Heart right ventricle (tissue), 16 donors: ENCODE results near the gene AUTS2. TPM values are rescaled to one million over a fixed set of nuclear protein-coding genes. Genes with fewer than 3 reads are reported as not detected.

ENCODE experiments used
- ATAC-seq, 8 donors: fragments of 200-7000 bp; cut with Tn5 transposase; one replicate each; pipeline ENCODE4 v1.9.1; 2020; ENCODE audit warnings: mild to moderate bottlenecking in 8 of 8, moderate library complexity in 8 of 8, moderate number of reproducible peaks in 1 of 8
- DNase-seq, 2 donors: peaks; one replicate each; pipeline ENCODE4 v3.0.0-alpha.2; 2020
- H3K27ac ChIP-seq, 10 donors: fragments of 200-600 bp; sonication (generic) in 2 of 10; one replicate each; pipeline versions ENCODE4 v1.5.0 to v1.8.0; 2020 to 2022; ENCODE audit warnings: mild to moderate bottlenecking in 3 of 10
- H3K27me3 ChIP-seq, 7 donors: fragments of 200-600 bp; one replicate each; pipeline ENCODE4 v1.8.0; 2021 to 2022; ENCODE audit warnings: mild to moderate bottlenecking in 2 of 7
- H3K36me3 ChIP-seq, 9 donors: fragments of 200-600 bp; sonication (generic) in 1 of 9; one replicate each; pipeline versions ENCODE4 v1.5.0 to v1.8.0; 2020 to 2022; ENCODE audit warnings: mild to moderate bottlenecking in 2 of 9
- H3K4me1 ChIP-seq, 9 donors: fragments of 200-600 bp; sonication (generic) in 1 of 9; one replicate each; pipeline versions ENCODE4 v1.5.0 to v1.8.0; 2020 to 2022; ENCODE audit warnings: mild to moderate bottlenecking in 4 of 9
- H3K4me3 ChIP-seq, 10 donors: fragments of 200-600 bp; sonication (generic) in 2 of 10; one replicate each; pipeline versions ENCODE4 v1.5.0 to v1.8.0; 2020 to 2022; ENCODE audit warnings: mild to moderate bottlenecking in 7 of 10, moderate library complexity in 2 of 10
- H3K9me3 ChIP-seq, 11 donors: fragments of 200-600 bp in 10 of 11; sonication (generic) in 2 of 11; one replicate each; pipeline versions ENCODE4 v1.5.0 to v1.8.0; 2013 to 2022; ENCODE audit warnings: mild to moderate bottlenecking in 2 of 11, control low read depth in 1 of 11, moderate library complexity in 1 of 11
- WGBS, 2 donors: extraction: QIAGEN DNeasy Blood & Tissue Kit; methylation state at CpG; one replicate each; pipeline ENCODE4 v1.1.7; 2013; ENCODE audit warnings: inconsistent platforms in 1 of 2; 5-methylcytosine and 5-hydroxymethylcytosine counted together
- intact Hi-C, 10 donors: fragments of 100-400 bp; cut with DNase I; formaldehyde crosslinking; loops; one replicate each; pipeline versions ENCODE4 v1.11.1 to v1.14.2; 2022
- polyA plus RNA-seq, 2 donors: library from polyadenylated mRNA; stranded (reverse); fragments of 200-250 nt; gene quantifications; one replicate each; pipeline ENCODE4 v1.2.3, GENCODE V29; 2013
- total RNA-seq, 10 donors: library from RNA; stranded (reverse); fragmentation: NEBNext Ultra II Directional in 3 of 10; extraction: Animal tissue kit (Norgen Biotek cat#: 25700) in 3 of 10; gene quantifications; one replicate each; pipeline versions ENCODE4 v1.2.1 to v1.2.4, GENCODE V29; 2021 to 2023
- TF ChIP-seq, protein P1 (sequence below), 9 donors: fragments of 200-600 bp; sonication (generic) in 2 of 9; IDR thresholded peaks; one replicate each; pipeline versions ENCODE4 v1.5.0 to v1.8.0; 2021 to 2022; ENCODE audit warnings: antibody characterized with exemption in 9 of 9, mild to moderate bottlenecking in 5 of 9, moderate library complexity in 1 of 9
- donor health status: Arrhythmogenic right ventricular cardiomyopathy.
- donor health status: ischemic (EF 13 %, LVEDD 7.1; RV severe dilation, severe dysfunction).
- donor health status: healthy with polysubstance abuse.
- donor health status: DM: no; HTN: yes; CAD: no.
- donor health status: DM: no; HTN: no; CAD: no.
- donor health status: ischemic (EF 25% LVEDD 6.9; RV normal size, moderate dysfunction).
- donor health status: ischemic (EF 25% LVEDD 5.7; RV mildly dilated, moderate dysfunction).
- donor health status: healthy.
- donor health status: DM: yes; HTN: yes; CAD: no.
- donor health status: Ischemic cardiomyopathy.
- donor health status: ischemic (EF 35%, LVEDD 5.7; RV mildly dilated, moderate dysfunction).
- donor health status: nonischemic (EF 11% LVEDD 7.7; RV severe dilation, severe dysfunction).
- donor health status: DM: yes; HTN: yes; CAD: no.
- donor health status: PGD.
- donor health status: ischemic (EF 29% LVEDD 5.4; RV normal size, mild dysfunction).
- donor health status: nonischemic (EF 23%, LVEDD 6.1; RV moderate dilation, normal function).

The AUTS2 gene
- total and polyA plus RNA-seq, 12 donors = 1.6 to 11.2 (median 7.3) TPM

GRCh38 chr7:70505468-70505867 lies 907.2 kb downstream of the AUTS2 start:
- 89% methylated on average over 6 of the region's 6 CpGs for WGBS, 2 donors
- DNase-seq (no peak), ATAC-seq (no peak)
- intact Hi-C loops = no loop called here
- Histone ChIP-seq H3K4me3 (no peak overlapping the region), H3K4me1 (no peaks in the 10 kb centered on the region), H3K27me3 (no peaks in the 10 kb centered on the region), H3K9me3 (no peaks in the 10 kb centered on the region), H3K36me3 (no peaks in the 10 kb centered on the region), H3K27ac (no peak overlapping the region)
- TF ChIP-seq, protein P1, sequence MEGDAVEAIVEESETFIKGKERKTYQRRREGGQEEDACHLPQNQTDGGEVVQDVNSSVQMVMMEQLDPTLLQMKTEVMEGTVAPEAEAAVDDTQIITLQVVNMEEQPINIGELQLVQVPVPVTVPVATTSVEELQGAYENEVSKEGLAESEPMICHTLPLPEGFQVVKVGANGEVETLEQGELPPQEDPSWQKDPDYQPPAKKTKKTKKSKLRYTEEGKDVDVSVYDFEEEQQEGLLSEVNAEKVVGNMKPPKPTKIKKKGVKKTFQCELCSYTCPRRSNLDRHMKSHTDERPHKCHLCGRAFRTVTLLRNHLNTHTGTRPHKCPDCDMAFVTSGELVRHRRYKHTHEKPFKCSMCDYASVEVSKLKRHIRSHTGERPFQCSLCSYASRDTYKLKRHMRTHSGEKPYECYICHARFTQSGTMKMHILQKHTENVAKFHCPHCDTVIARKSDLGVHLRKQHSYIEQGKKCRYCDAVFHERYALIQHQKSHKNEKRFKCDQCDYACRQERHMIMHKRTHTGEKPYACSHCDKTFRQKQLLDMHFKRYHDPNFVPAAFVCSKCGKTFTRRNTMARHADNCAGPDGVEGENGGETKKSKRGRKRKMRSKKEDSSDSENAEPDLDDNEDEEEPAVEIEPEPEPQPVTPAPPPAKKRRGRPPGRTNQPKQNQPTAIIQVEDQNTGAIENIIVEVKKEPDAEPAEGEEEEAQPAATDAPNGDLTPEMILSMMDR (IDR thresholded peaks at IDR 0.05) = no peak

GRCh38 chr7:70505886-70506285 lies 907.6 kb downstream of the AUTS2 start:
- H3K36me3 ChIP-seq = no peaks in the 10 kb centered on the region
- DNase-seq (no peak), ATAC-seq (no peak)
- intact Hi-C loops = no loop called here
- no peaks in the 10 kb centered on the region for H3K4me1 ChIP-seq
- no peaks in the 10 kb centered on the region for H3K27me3 ChIP-seq
- TF ChIP-seq, protein P1 (IDR thresholded peaks at IDR 0.05) = no peak
- no peaks in the 10 kb centered on the region for H3K9me3 ChIP-seq
- H3K4me3 ChIP-seq = no peak overlapping the region
- H3K27ac ChIP-seq = no peak overlapping the region
- WGBS, 2 donors = 94 to 95% methylated on average over 9 of the region's 9 CpGs

DNA sequence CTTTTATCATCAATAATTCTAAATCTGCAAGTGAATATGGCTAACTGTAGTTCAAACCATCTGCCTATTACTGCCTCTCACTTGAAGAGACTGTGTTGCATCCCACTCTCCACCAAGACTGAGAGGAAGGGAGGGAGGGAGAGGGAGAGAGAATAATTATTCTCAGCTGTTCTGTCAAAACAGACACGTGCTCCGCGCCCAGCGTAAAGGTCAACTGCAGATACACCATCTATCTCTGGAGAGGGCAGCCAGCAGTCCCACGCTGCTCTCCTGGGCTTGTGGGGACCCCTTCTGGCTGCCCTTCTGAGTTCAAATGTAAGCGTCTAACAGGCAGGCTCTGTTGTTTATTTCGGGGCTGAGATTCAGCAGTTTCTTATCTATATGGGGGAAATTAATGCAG lies 908.2 kb downstream of the AUTS2 start:
- TF ChIP-seq, protein P1 (IDR thresholded peaks at IDR 0.05) = peak in 6 of 9 donors; percentile 12 to 36 (median 20)
- no peak overlapping the region for H3K27ac ChIP-seq
- ATAC-seq (peak in 3 of 8 donors; percentile 34 to 45 (median 41)), DNase-seq (no peak)
- no peaks in the 10 kb centered on the region for H3K36me3 ChIP-seq
- no peaks in the 10 kb centered on the region for H3K9me3 ChIP-seq
- no peak overlapping the region for H3K4me3 ChIP-seq
- no peaks in the 10 kb centered on the region for H3K27me3 ChIP-seq
- WGBS, 2 donors = 55 to 66% methylated on average over 7 of the region's 7 CpGs
- intact Hi-C loops = no loop called here
- H3K4me1 ChIP-seq = no peaks in the 10 kb centered on the region

- Histone ChIP-seq H3K27ac (no peak overlapping the region), H3K36me3 (no peaks in the 10 kb centered on the region), H3K4me3 (no peak overlapping the region), H3K27me3 (no peaks in the 10 kb centered on the region), H3K4me1 (no peaks in the 10 kb centered on the region), H3K9me3 (no peaks in the 10 kb centered on the region)
- TF ChIP-seq, protein P1 (IDR thresholded peaks at IDR 0.05) = no peak
- intact Hi-C loops = no loop called here
- 87 to 90% methylated on average over 7 of the region's 7 CpGs for WGBS, 2 donors
- DNase-seq = no peak
- ATAC-seq = no peak
These were observed 913.9 kb downstream of the AUTS2 start for GRCh38 chr7:70512144-70512543.
